H9 (cell line): ENCODE data around the gene RAB14. TPM values are rescaled to one million over a fixed set of nuclear protein-coding genes. Genes with fewer than 3 reads are reported as not detected.

Experiments
- DNase-seq: peaks from one replicate; pipeline ENCODE4 v3.0.0-alpha.2; 2017
- H2AFZ ChIP-seq: one replicate; pipeline ENCODE4 v1.6.1; 2013; ENCODE audit warnings: mild to moderate bottlenecking, low read length, control low read depth, moderate library complexity
- H2AK5ac ChIP-seq: 2 replicates; pipeline ENCODE4 v1.6.1; 2013; ENCODE audit warnings: low read length, control low read depth, mixed read lengths; ENCODE audit not compliant: insufficient read length
- H2BK120ac ChIP-seq: one replicate; pipeline ENCODE4 v1.6.1; 2013; ENCODE audit warnings: low read depth, mild to moderate bottlenecking, low read length, control low read depth, inconsistent platforms; ENCODE audit not compliant: poor library complexity, severe bottlenecking
- H2BK12ac ChIP-seq: 2 replicates; pipeline ENCODE4 v1.6.1; 2013; ENCODE audit warnings: low read length, control low read depth, mixed read lengths, low read depth; ENCODE audit not compliant: insufficient read length
- H2BK15ac ChIP-seq: 2 replicates; pipeline ENCODE4 v1.6.1; 2013; ENCODE audit warnings: low read depth, low read length, control low read depth
- H2BK20ac ChIP-seq: one replicate; pipeline ENCODE4 v1.6.1; 2013; ENCODE audit warnings: low read depth, mild to moderate bottlenecking, low read length, control low read depth, inconsistent platforms; ENCODE audit not compliant: poor library complexity, severe bottlenecking
- H2BK5ac ChIP-seq: 2 replicates; pipeline ENCODE4 v1.6.1; 2013; ENCODE audit warnings: low read length, control low read depth, mixed read lengths; ENCODE audit not compliant: insufficient read length
- H3K14ac ChIP-seq: 2 replicates; pipeline ENCODE4 v1.6.1; 2013; ENCODE audit warnings: low read length, control low read depth; ENCODE audit not compliant: insufficient read depth
- H3K18ac ChIP-seq: 2 replicates; pipeline ENCODE4 v1.6.1; 2013; ENCODE audit warnings: low read depth, mild to moderate bottlenecking, mixed read lengths, low read length, control low read depth; ENCODE audit not compliant: insufficient read length
- H3K23ac ChIP-seq: 2 replicates; pipeline ENCODE4 v1.6.1; 2013; ENCODE audit warnings: low read length, control low read depth, mixed read lengths, low read depth; ENCODE audit not compliant: insufficient read length
- H3K23me2 ChIP-seq: 2 replicates; pipeline ENCODE4 v1.6.1; 2013; ENCODE audit warnings: low read depth, mild to moderate bottlenecking, mixed read lengths, low read length, control low read depth; ENCODE audit not compliant: insufficient read length, poor library complexity, severe bottlenecking
- H3K27ac ChIP-seq: 2 replicates; pipeline ENCODE4 v1.5.1; 2013; ENCODE audit warnings: low read length, control low read depth, mixed read lengths, low read depth; ENCODE audit not compliant: insufficient read length
- H3K27me3 ChIP-seq: 2 replicates; pipeline ENCODE4 v1.6.1; 2013; ENCODE audit warnings: low read length, control low read depth, inconsistent platforms; ENCODE audit not compliant: insufficient read depth
- H3K4ac ChIP-seq: 2 replicates; pipeline ENCODE4 v1.6.1; 2013; ENCODE audit warnings: low read depth, mild to moderate bottlenecking, control low read depth, inconsistent platforms, low read length, moderate library complexity
- H3K4me1 ChIP-seq: 2 replicates; pipeline ENCODE4 v1.6.1; 2013; ENCODE audit warnings: low read length, control low read depth, inconsistent platforms; ENCODE audit not compliant: insufficient read depth
- H3K4me2 ChIP-seq: 2 replicates; pipeline ENCODE4 v1.6.1; 2013; ENCODE audit warnings: low read length, control low read depth, mixed read lengths; ENCODE audit not compliant: insufficient read length, insufficient read depth
- H3K56ac ChIP-seq: 2 replicates; pipeline ENCODE4 v1.6.1; 2013; ENCODE audit warnings: low read depth, mild to moderate bottlenecking, mixed read lengths, low read length, control low read depth; ENCODE audit not compliant: insufficient read length
- H3K79me1 ChIP-seq: 2 replicates; pipeline ENCODE4 v1.6.1; 2013; ENCODE audit warnings: low read depth, mild to moderate bottlenecking, moderate library complexity, low read length, control low read depth, inconsistent platforms; ENCODE audit not compliant: insufficient read depth, poor library complexity, severe bottlenecking
- H3K79me2 ChIP-seq: 2 replicates; pipeline ENCODE4 v1.6.1; 2013; ENCODE audit warnings: low read length, control low read depth, inconsistent platforms; ENCODE audit not compliant: insufficient read depth
- H3K9ac ChIP-seq: 2 replicates; pipeline ENCODE4 v1.6.1; 2013; ENCODE audit warnings: low read length, control low read depth, mixed read lengths; ENCODE audit not compliant: insufficient read length; ENCODE audit errors: extremely low read depth
- H3K9me3 ChIP-seq: one replicate; pipeline ENCODE4 v1.6.1; 2013; ENCODE audit warnings: low read depth, low read length, inconsistent platforms; ENCODE audit not compliant: control insufficient read depth
- H3T11ph ChIP-seq: one replicate; pipeline ENCODE4 v1.6.1; 2013; ENCODE audit warnings: mild to moderate bottlenecking, low read length, control low read depth, inconsistent platforms
- H4K20me1 ChIP-seq: one replicate; pipeline ENCODE4 v1.6.1; 2013; ENCODE audit not compliant: control insufficient read depth, insufficient read length, insufficient read depth
- H4K5ac ChIP-seq: 2 replicates; pipeline ENCODE4 v1.6.1; 2013; ENCODE audit warnings: low read depth, mild to moderate bottlenecking, mixed read lengths, low read length, control low read depth; ENCODE audit not compliant: insufficient read length
- H4K8ac ChIP-seq: replicated peaks from 2 replicates; pipeline ENCODE4 v1.6.1; 2013; ENCODE audit warnings: low read length, control low read depth, mixed read lengths, low read depth; ENCODE audit not compliant: insufficient read length
- H4K91ac ChIP-seq: 2 replicates; pipeline ENCODE4 v1.6.1; 2013; ENCODE audit warnings: low read depth, mild to moderate bottlenecking, moderate library complexity, mixed read lengths, low read length, control low read depth; ENCODE audit not compliant: insufficient read length
- H3K27ac Mint-ChIP-seq, 3 experiments: 2 replicates in 2 of 3; 3 replicates in 1 of 3; pipeline ENCODE4 v1.8.0; 2020 to 2021; ENCODE audit warnings: mixed read lengths in 3 of 3, mild to moderate bottlenecking in 1 of 3, moderate library complexity in 1 of 3
- H3K27me3 Mint-ChIP-seq: 2 replicates; pipeline ENCODE4 v1.8.0; 2021; ENCODE audit warnings: low read depth, mild to moderate bottlenecking, moderate library complexity, mixed read lengths
- H3K36me3 Mint-ChIP-seq, 3 experiments: 2 replicates in 2 of 3; 3 replicates in 1 of 3; pipeline ENCODE4 v1.8.0; 2020 to 2021; ENCODE audit warnings: low read depth in 3 of 3, mixed read lengths in 3 of 3; ENCODE audit not compliant: insufficient read depth in 1 of 3
- H3K4me1 Mint-ChIP-seq, 2 experiments: 2 replicates each; pipeline ENCODE4 v1.8.0; 2020; ENCODE audit warnings: mixed read lengths in 2 of 2
- H3K4me3 Mint-ChIP-seq, 2 experiments: 2 replicates in 1 of 2; 3 replicates in 1 of 2; pipeline ENCODE4 v1.8.0; 2020 to 2021; ENCODE audit warnings: mild to moderate bottlenecking in 2 of 2, mixed read lengths in 2 of 2, moderate library complexity in 1 of 2
- H3K9me3 Mint-ChIP-seq, 2 experiments: 2 replicates in 1 of 2; 3 replicates in 1 of 2; pipeline ENCODE4 v1.8.0; 2020; ENCODE audit warnings: mild to moderate bottlenecking in 2 of 2, mixed read lengths in 2 of 2, moderate library complexity in 1 of 2
- total RNA-seq: library from RNA; stranded (reverse); gene quantifications from 2 replicates; pipeline ENCODE4 v1.2.1, GENCODE V29; 2021
- TF ChIP-seq, protein P1 (sequence below): fragments of 200-600 bp; sonication (generic); conservative IDR thresholded peaks from 3 replicates; pipeline ENCODE4 v1.8.0; 2021; ENCODE audit warnings: antibody characterized with exemption, mild to moderate bottlenecking

RAB14 gene
- total RNA-seq, 1 experiment from 2014 or later = 33.6 TPM

DNA sequence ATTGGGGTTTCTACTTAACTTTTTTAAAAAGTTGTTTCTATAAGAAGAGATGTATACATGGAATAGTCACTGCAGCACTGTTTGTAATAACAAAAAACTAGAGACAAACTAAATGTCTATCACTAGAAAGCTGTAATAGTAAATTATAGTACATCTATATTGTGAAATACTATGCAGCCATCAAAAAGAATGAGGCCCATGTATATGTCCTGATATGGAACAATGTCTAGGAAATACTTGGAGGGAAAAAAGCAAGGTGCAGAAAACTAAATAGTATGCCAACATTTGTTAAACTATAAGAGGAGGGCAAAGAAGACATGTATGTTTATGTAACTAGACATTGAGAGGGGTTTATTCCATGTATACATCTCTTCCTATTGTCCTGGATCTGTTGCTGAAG is 2.9 kb upstream of the RAB14 start:
- Histone ChIP-seq H3K4me2 (no peak overlapping the region), H3K23me2 (peaks cover 9% of the 10 kb centered on the region), H3K79me1 (no peaks in the 10 kb centered on the region), H3K18ac (no peak overlapping the region), H3T11ph (no peak overlapping the region), H3K9me3 (no peaks in the 10 kb centered on the region), H2BK12ac (no peak overlapping the region), H3K4ac (no peak overlapping the region), H3K4me1 (no peaks in the 10 kb centered on the region; the same call in 1 of the 2 replicates), H3K23ac (no peak overlapping the region), H2AK5ac (no peak overlapping the region), H3K27ac (no peak overlapping the region), H4K91ac (no peak overlapping the region), H3K79me2 (peaks cover 10% of the 10 kb centered on the region; the same call in 1 of the 2 replicates), H2AFZ (no peak overlapping the region), H4K8ac (no peak overlapping the region), H4K5ac (no peak overlapping the region), H2BK5ac (no peak overlapping the region), H2BK120ac (no peak overlapping the region), H2BK20ac (no peak overlapping the region), H3K14ac (no peak overlapping the region), H3K27me3 (no peaks in the 10 kb centered on the region), H4K20me1 (no peaks in the 10 kb centered on the region), H2BK15ac (no peak overlapping the region), H3K9ac (no peak overlapping the region), H3K56ac (no peak overlapping the region)
- H3K4me3 Mint-ChIP-seq = no peak overlapping the region
- H3K4me1 Mint-ChIP-seq = peaks cover 28 to 30% of the 10 kb centered on the region in 2 experiments
- no peaks in the 10 kb centered on the region; a peak in 2 of 7 replicates for H3K36me3 Mint-ChIP-seq
- no peak overlapping the region for H3K27ac Mint-ChIP-seq
- TF ChIP-seq, protein P1, sequence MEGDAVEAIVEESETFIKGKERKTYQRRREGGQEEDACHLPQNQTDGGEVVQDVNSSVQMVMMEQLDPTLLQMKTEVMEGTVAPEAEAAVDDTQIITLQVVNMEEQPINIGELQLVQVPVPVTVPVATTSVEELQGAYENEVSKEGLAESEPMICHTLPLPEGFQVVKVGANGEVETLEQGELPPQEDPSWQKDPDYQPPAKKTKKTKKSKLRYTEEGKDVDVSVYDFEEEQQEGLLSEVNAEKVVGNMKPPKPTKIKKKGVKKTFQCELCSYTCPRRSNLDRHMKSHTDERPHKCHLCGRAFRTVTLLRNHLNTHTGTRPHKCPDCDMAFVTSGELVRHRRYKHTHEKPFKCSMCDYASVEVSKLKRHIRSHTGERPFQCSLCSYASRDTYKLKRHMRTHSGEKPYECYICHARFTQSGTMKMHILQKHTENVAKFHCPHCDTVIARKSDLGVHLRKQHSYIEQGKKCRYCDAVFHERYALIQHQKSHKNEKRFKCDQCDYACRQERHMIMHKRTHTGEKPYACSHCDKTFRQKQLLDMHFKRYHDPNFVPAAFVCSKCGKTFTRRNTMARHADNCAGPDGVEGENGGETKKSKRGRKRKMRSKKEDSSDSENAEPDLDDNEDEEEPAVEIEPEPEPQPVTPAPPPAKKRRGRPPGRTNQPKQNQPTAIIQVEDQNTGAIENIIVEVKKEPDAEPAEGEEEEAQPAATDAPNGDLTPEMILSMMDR = no peak
- DNase-seq = no peak
- no peaks in the 10 kb centered on the region; a peak in 1 of 5 replicates for H3K9me3 Mint-ChIP-seq
- H3K27me3 Mint-ChIP-seq = peaks cover 68% of the 10 kb centered on the region
